H1 (cell line): ENCODE results near the gene AGBL4. TPM values are rescaled to one million over a fixed set of nuclear protein-coding genes. Genes with fewer than 3 reads are reported as not detected.

Experiments used
- CEBPB ChIP-seq: IDR thresholded peaks from 2 replicates; pipeline ENCODE4 v1.6.1; 2012; ENCODE audit warnings: low read depth, low read length
- CHD7 ChIP-seq: fragments of 300-600 bp; sonication (generic); IDR thresholded peaks from 2 replicates; pipeline ENCODE4 v1.7.1; 2012; ENCODE audit warnings: low read length, moderate library complexity, mild to moderate bottlenecking, inconsistent platforms; ENCODE audit not compliant: insufficient replicate concordance
- polyA plus RNA-seq, 7 experiments: library from polyadenylated mRNA; depleted of rRNA in 3 of 7; stranded (reverse) in 5 of 7; unstranded in 2 of 7; fragments of >200 nt in 5 of 7; fragments of 200-250 nt in 2 of 7; gene quantifications; 1 replicate in 5 of 7; 2 replicates in 1 of 7; 4 replicates in 1 of 7; pipeline versions ENCODE4 v1.2.1 to v1.2.3, GENCODE V29; 2011 to 2013; ENCODE audit warnings: missing spikeins in 2 of 7, mixed read lengths in 2 of 7
- total RNA-seq: library from RNA; stranded (reverse); fragmentation: NEBNext Ultra II Directional; extraction: Animal tissue kit (Norgen Biotek cat#: 25700); gene quantifications from 2 replicates; pipeline ENCODE4 v1.2.1, GENCODE V29; 2021

The AGBL4 gene
- total and polyA plus RNA-seq, 2 of the 8 experiments (the other 6 are each of a cell fraction or from before 2014, with no cell fraction given) = 0.41 to 0.45 TPM

GRCh38 chr1:48600182-48600581 lies 1423.6 kb downstream of the AGBL4 start (continued):
- no peak for TF ChIP-seq CHD7
- no peak for TF ChIP-seq CEBPB
